ENCODE measurements around the gene JDP2. TPM values are rescaled to one million over a fixed set of nuclear protein-coding genes. Genes with fewer than 3 reads are reported as not detected.

Gene JDP2
- total and polyA plus RNA-seq, 2 of the 4 experiments (the other 2 are of a cell fraction), result 35.7 to 38.4 TPM

DNA sequence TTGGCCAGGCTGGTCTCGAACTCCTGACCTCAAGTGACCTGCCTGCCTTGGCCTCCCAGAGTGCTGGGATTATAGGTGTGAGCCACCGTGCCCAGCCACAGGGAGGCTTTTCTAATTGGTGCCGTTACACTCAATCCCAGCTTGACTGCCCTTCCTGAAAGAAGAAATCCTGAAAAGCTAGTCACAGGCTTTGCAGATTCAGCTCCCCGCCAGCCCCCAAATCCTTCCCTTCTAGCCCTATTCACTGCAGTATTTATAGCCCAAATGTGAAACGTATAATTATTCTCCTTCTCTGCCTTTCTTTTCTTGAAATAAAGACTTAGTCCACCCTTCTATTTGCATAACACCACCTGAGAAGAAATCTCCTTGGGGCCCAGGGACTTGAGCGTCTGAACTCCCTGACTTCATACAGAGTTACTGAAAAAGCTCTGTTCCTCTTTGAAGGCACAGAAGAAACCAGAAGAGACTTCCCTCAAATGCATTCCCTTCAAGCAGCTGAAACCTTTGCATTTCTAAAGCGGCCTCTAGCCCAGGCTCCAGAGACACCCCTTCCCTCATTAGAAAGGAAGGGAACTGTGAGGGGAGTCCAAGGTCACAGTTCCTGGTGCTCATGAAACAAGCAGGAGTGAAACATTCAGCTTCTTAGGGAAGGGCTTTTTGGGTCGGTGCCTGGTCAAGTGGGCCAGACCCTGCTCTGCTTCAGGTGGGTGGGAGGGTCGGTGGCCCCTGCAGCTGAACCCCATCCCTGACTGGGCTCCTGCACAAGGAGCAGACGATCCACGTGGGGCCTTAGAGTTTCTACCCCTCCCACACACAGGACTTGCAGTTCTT lies 52.2 kb downstream of the JDP2 start (continued):
- TF ChIP-seq, protein P1, sequence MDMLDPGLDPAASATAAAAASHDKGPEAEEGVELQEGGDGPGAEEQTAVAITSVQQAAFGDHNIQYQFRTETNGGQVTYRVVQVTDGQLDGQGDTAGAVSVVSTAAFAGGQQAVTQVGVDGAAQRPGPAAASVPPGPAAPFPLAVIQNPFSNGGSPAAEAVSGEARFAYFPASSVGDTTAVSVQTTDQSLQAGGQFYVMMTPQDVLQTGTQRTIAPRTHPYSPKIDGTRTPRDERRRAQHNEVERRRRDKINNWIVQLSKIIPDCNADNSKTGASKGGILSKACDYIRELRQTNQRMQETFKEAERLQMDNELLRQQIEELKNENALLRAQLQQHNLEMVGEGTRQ (IDR thresholded peaks at IDR 0.05; ENCODE audit: low read depth, low read length), result no peak

DNA sequence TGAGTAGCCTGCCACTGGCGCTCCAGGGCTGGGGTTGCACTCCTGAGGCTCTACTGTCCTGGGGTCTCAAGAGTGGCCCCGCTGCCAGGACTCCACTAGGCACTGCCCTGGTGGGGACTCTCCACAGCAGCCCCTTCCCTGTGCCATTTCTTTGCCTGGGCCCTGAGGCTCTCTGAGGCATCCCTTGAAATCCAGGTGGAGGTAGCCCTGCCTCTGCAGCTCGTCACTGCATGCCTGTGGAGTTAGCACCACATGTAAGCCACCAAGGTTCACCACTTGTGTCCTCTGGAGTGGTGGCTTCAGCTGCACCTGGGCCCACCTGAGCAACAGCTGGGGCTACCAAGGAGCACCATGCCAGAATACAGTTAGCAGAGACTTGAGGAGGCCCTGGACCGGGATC lies 54.5 kb downstream of the JDP2 start:
- H2AFZ ChIP-seq (replicated peaks; ENCODE audit: low read length, poor library complexity), result no peak overlapping the region
- H4K8ac ChIP-seq (ENCODE audit: low read depth in 2 of 2, low read length in 2 of 2), result no peak overlapping the region
- no peaks in the 10 kb centered on the region for H4K20me1 ChIP-seq (ENCODE audit: insufficient read depth, low read length)
- H2AK5ac ChIP-seq (ENCODE audit: low read depth, low read length), result no peak overlapping the region
- H3K79me1 ChIP-seq (ENCODE audit: low read depth in 1 of 2, low read length in 2 of 2), result no peaks in the 10 kb centered on the region
- no peak overlapping the region for H2BK120ac ChIP-seq (ENCODE audit: low read depth, low read length)
- no peak for ATAC-seq (ENCODE audit: low read depth)
- H4K91ac ChIP-seq (ENCODE audit: insufficient read depth, low read depth, low read length), result no peak overlapping the region
- 0 out of 2 replicates have a peak, but pooled peaks cover 2% of the 10 kb centered on the region for H3K9me3 ChIP-seq (ENCODE audit: control insufficient read depth, insufficient read depth, low read length)
- WGBS, 2 experiments (ENCODE audit: extremely low coverage in 2 of 2, insufficient read length in 1 of 2), result 88% methylated on average over 2 of the region's 4 CpGs; no CpG with 5 or more reads in 1 of the 2 experiments
- intact Hi-C loops (cut with micrococcal nuclease), result no loop called here
- H3K4ac ChIP-seq (ENCODE audit: low read depth, low read length), result no peak overlapping the region
- H3K18ac ChIP-seq (ENCODE audit: low read depth, low read length), result no peak overlapping the region
- no peak overlapping the region for H2BK20ac ChIP-seq (ENCODE audit: low read depth, low read length)
- no peak overlapping the region for H2BK5ac ChIP-seq (ENCODE audit: low read depth, low read length, poor library complexity, severe bottlenecking)
- H3K4me1 ChIP-seq (ENCODE audit: control insufficient read depth, insufficient read depth, low read length), result no peaks in the 10 kb centered on the region; the same call in 1 of the 2 replicates
- H2AK9ac ChIP-seq (replicated peaks; ENCODE audit: low read depth, low read length, poor library complexity), result no peak overlapping the region
- H3K27me3 ChIP-seq (ENCODE audit: control insufficient read depth, insufficient read depth, low read length), result peaks cover 26% of the 10 kb centered on the region
- no peak overlapping the region for H3K14ac ChIP-seq (replicated peaks; ENCODE audit: low read depth, low read length)
- no peak for DNase-seq
- H3K36me3 ChIP-seq (ENCODE audit: control insufficient read depth, insufficient read depth, low read length), result no peaks in the 10 kb centered on the region
- dilution Hi-C loops (cut with HindIII; ENCODE audit: low sequenced_read_pairs, unreplicated experiment), result no loop called here
- H3K4me2 ChIP-seq (ENCODE audit: low read depth, low read length), result no peak overlapping the region
- no peaks in the 10 kb centered on the region for H3K9me1 ChIP-seq (ENCODE audit: insufficient read depth, low read length)
- H3K27ac ChIP-seq (ENCODE audit: insufficient read depth, low read length), result no peak overlapping the region
- H3K23ac ChIP-seq (ENCODE audit: low read depth, low read length), result no peak overlapping the region
- no peak overlapping the region for H4K5ac ChIP-seq (ENCODE audit: low read depth, low read length)
- CTCF ChIA-PET, result no interaction called here
- H2BK15ac ChIP-seq (ENCODE audit: low read depth, low read length), result no peak overlapping the region
- H3K56ac ChIP-seq (ENCODE audit: extremely low read depth, insufficient read depth, low read length), result no peak overlapping the region
- BruUV-seq (replicated peaks), result no TSS peak
- POLR2A ChIA-PET (ENCODE audit: unreplicated experiment), result no interaction called here
- no peak overlapping the region for H3K4me3 ChIP-seq (ENCODE audit: insufficient read depth, low read depth, low read length)
- in situ Hi-C loops (cut with MboI; ENCODE audit: low sequenced_read_pairs), result loop anchor here (10.0 kb wide), 1 partner anchor 348 kb away; no protein-coding TSS in a partner anchor
- H3K9ac ChIP-seq (ENCODE audit: low read depth, low read length), result no peak overlapping the region
- TF ChIP-seq, protein P2, sequence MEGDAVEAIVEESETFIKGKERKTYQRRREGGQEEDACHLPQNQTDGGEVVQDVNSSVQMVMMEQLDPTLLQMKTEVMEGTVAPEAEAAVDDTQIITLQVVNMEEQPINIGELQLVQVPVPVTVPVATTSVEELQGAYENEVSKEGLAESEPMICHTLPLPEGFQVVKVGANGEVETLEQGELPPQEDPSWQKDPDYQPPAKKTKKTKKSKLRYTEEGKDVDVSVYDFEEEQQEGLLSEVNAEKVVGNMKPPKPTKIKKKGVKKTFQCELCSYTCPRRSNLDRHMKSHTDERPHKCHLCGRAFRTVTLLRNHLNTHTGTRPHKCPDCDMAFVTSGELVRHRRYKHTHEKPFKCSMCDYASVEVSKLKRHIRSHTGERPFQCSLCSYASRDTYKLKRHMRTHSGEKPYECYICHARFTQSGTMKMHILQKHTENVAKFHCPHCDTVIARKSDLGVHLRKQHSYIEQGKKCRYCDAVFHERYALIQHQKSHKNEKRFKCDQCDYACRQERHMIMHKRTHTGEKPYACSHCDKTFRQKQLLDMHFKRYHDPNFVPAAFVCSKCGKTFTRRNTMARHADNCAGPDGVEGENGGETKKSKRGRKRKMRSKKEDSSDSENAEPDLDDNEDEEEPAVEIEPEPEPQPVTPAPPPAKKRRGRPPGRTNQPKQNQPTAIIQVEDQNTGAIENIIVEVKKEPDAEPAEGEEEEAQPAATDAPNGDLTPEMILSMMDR (conservative IDR thresholded peaks at IDR 0.05; ENCODE audit: low read depth, low read length), result no peak
- TF ChIP-seq RCOR1 (IDR thresholded peaks at IDR 0.05; ENCODE audit: insufficient replicate concordance, low read length), result no peak
- TF ChIP-seq, protein P3, sequence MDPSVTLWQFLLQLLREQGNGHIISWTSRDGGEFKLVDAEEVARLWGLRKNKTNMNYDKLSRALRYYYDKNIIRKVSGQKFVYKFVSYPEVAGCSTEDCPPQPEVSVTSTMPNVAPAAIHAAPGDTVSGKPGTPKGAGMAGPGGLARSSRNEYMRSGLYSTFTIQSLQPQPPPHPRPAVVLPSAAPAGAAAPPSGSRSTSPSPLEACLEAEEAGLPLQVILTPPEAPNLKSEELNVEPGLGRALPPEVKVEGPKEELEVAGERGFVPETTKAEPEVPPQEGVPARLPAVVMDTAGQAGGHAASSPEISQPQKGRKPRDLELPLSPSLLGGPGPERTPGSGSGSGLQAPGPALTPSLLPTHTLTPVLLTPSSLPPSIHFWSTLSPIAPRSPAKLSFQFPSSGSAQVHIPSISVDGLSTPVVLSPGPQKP (IDR thresholded peaks at IDR 0.05; ENCODE audit: borderline replicate concordance, low read depth, low read length), result no peak
- TF ChIP-seq MAFK (IDR thresholded peaks at IDR 0.05; ENCODE audit: low read depth, low read length), result no peak
- TF ChIP-seq, protein P1 (IDR thresholded peaks at IDR 0.05; ENCODE audit: low read depth, low read length), result no peak
- no peak for TF ChIP-seq NFE2L2 (IDR thresholded peaks at IDR 0.05; ENCODE audit: low read depth, low read length)
- TF ChIP-seq SMC3 (IDR thresholded peaks at IDR 0.05; ENCODE audit: low read depth, low read length), result no peak
- no peak for TF ChIP-seq RFX5 (IDR thresholded peaks at IDR 0.05; ENCODE audit: low read depth, low read length)
- no peak for TF ChIP-seq MAZ (IDR thresholded peaks at IDR 0.05; ENCODE audit: borderline replicate concordance, low read depth, low read length)
- TF ChIP-seq FOS (IDR thresholded peaks at IDR 0.05; ENCODE audit: low read depth, low read length), result no peak
